22Rv1 (cell line): Measurements from ENCODE around the gene COMMD1.

ENCODE experiments used
- ZFX ChIP-seq: fragments of 450-650 bp; IDR thresholded peaks from 2 replicates; pipeline ENCODE4 v1.6.1; 2017; ENCODE audit warnings: antibody characterized with exemption, borderline replicate concordance
- TF ChIP-seq, protein P1 (sequence below): fragments of 450-650 bp; IDR thresholded peaks from 2 replicates; pipeline ENCODE4 v1.5.1; 2017; ENCODE audit warnings: mild to moderate bottlenecking

DNA sequence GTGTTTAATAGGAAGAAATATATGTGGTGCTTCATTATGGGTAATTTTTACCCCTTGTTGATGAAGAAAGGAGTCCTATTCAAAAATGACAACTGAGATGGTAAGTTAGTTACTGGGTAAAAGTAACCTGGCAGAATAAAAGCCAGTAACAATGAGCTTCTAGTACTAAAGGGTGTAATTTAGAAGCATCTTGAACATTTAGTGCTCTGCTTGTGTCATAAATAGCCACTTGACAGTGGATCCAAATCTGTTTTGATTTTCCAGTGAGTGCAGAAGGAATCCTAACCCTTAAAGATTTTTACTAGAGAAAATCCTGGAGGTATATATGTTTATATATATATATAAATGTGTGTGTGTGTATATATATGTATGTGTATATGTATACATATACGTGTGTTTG lies 15.1 kb downstream of the COMMD1 start:
- TF ChIP-seq, protein P1, sequence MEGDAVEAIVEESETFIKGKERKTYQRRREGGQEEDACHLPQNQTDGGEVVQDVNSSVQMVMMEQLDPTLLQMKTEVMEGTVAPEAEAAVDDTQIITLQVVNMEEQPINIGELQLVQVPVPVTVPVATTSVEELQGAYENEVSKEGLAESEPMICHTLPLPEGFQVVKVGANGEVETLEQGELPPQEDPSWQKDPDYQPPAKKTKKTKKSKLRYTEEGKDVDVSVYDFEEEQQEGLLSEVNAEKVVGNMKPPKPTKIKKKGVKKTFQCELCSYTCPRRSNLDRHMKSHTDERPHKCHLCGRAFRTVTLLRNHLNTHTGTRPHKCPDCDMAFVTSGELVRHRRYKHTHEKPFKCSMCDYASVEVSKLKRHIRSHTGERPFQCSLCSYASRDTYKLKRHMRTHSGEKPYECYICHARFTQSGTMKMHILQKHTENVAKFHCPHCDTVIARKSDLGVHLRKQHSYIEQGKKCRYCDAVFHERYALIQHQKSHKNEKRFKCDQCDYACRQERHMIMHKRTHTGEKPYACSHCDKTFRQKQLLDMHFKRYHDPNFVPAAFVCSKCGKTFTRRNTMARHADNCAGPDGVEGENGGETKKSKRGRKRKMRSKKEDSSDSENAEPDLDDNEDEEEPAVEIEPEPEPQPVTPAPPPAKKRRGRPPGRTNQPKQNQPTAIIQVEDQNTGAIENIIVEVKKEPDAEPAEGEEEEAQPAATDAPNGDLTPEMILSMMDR = no peak
- TF ChIP-seq ZFX = no peak
